Adrenal gland (tissue), 12 donors: ENCODE results near the gene SDHAF1. TPM values are rescaled to one million over a fixed set of nuclear protein-coding genes. Genes with fewer than 3 reads are reported as not detected.

Experiments used
- DNase-seq, 7 donors: peaks; one replicate each; pipeline ENCODE4 v3.0.0-alpha.2; 2019 to 2020
- H3K27ac ChIP-seq, 5 donors: fragments of 200-600 bp; sonication (generic) in 4 of 5; 1 replicate in 3 of 5; 2 replicates in 2 of 5; pipeline versions ENCODE4 v1.5.1 to v1.8.0; 2016 to 2020; ENCODE audit warnings: mild to moderate bottlenecking in 1 of 5
- H3K27me3 ChIP-seq: fragments of 200-600 bp; 2 replicates; pipeline ENCODE4 v1.8.0; 2021
- H3K36me3 ChIP-seq, 2 donors: fragments of 200-600 bp; replicated peaks in 1 of 2; 1 replicate in 1 of 2; 2 replicates in 1 of 2; pipeline versions ENCODE4 v1.5.1 to v1.8.0; 2018 to 2022
- H3K4me1 ChIP-seq, 2 donors: fragments of 200-600 bp; replicated peaks in 1 of 2; 1 replicate in 1 of 2; 2 replicates in 1 of 2; pipeline versions ENCODE4 v1.5.1 to v1.8.0; 2018 to 2021
- H3K4me3 ChIP-seq, 4 donors: fragments of 200-600 bp; sonication (generic) in 3 of 4; one replicate each; pipeline ENCODE4 v1.5.1; 2016 to 2018
- H3K9me3 ChIP-seq, 3 donors: fragments of 200-600 bp; sonication (generic) in 1 of 3; replicated peaks in 1 of 3; 1 replicate in 2 of 3; 2 replicates in 1 of 3; pipeline versions ENCODE4 v1.5.1 to v1.8.0; 2016 to 2021
- POLR2A ChIP-seq, 2 donors: fragments of 450-650 bp; IDR thresholded peaks; one replicate each; pipeline ENCODE4 v1.6.1; 2017; ENCODE audit warnings: antibody characterized with exemption in 2 of 2, mild to moderate bottlenecking in 2 of 2, moderate library complexity in 1 of 2
- whole genome bisulfite sequencing, 4 donors: extraction: QIAGEN DNeasy Blood & Tissue Kit in 2 of 4; methylation state at CpG; one replicate each; pipeline versions ENCODE4 v1.1.5 to v1.1.7; 2013 to 2017; 5-methylcytosine and 5-hydroxymethylcytosine counted together
- intact Hi-C, 2 donors: fragments of 100-400 bp; cut with DNase I; formaldehyde crosslinking; loops; one replicate each; pipeline versions ENCODE4 v1.14.1 to v1.15.0; 2022 to 2023
- polyA plus RNA-seq, 3 donors: library from polyadenylated mRNA; stranded (reverse); fragments of 200-250 nt in 2 of 3; fragments of 350-450 nt in 1 of 3; fragmentation: Illumina TruSeq in 1 of 3; extraction: RNeasy Lipid Tissue Mini Kit (QIAGEN cat#74804) in 1 of 3; gene quantifications; one replicate each; pipeline ENCODE4 v1.2.3, GENCODE V29; 2013 to 2014
- small RNA-seq, 2 donors: library from RNA; depleted of rRNA; stranded (forward); fragments of <200 nt; gene quantifications; one replicate each; pipeline ENCODE3, GENCODE V24; 2016
- total RNA-seq, 9 donors: library from RNA; depleted of rRNA in 4 of 9; stranded (reverse); fragments of >200 nt in 4 of 9; fragments of 120-200 nt in 1 of 9; fragmentation: NEBNext Ultra II Directional in 1 of 9; extraction: Animal tissue kit (Norgen Biotek cat#: 25700) in 1 of 9; gene quantifications; one replicate each; pipeline versions ENCODE4 v1.1.0 to v1.2.4, GENCODE V29; 2013 to 2023
- TF ChIP-seq, protein P1 (sequence below), 6 experiments: fragments of 450-650 bp in 4 of 6; fragments of 200-600 bp in 2 of 6; sonication (generic) in 1 of 6; IDR thresholded peaks; 1 replicate in 5 of 6; 2 replicates in 1 of 6; pipeline versions ENCODE4 v1.5.1 to v1.8.0; 2016 to 2021; ENCODE audit warnings: antibody characterized with exemption in 6 of 6, mild to moderate bottlenecking in 2 of 6, moderate library complexity in 1 of 6
- donor health status: healthy with polysubstance abuse.
- donor health status: Bipolar disorder and iron deficiency.
- donor health status: DM: yes; HTN: yes; CAD: no.
- donor health status: DM: no; HTN: no; CAD: no.
- donor health status: DM: no; HTN: no; CAD: no.
- donor health status: DM: yes; HTN: yes; CAD: no.

Gene SDHAF1
- total and polyA plus RNA-seq, 12 donors, result 13.7 to 68.9 (median 23.3) TPM

DNA sequence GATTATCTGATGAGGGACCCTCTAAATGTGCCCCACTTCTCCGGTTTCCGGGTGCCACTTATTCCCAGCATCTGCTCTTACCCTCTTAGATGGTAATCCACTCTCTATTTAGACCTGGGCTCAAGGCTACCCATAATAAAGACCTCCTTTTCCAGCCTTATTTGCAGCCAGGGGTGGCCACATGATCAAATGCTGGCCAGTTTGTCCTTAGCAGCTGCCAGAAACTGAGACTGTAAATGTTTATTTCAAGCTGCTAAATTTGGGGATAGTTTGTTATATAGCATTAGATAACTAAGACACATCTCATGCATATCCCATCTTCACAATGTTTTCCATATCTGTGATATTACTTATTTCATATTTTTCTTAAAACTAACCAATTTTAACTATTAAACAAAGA is 49.0 kb downstream of the SDHAF1 start:
- 94 to 98% (median 96%) methylated on average over 2 of the region's 2 CpGs for WGBS, 4 donors
- H3K4me3 ChIP-seq, result no peak overlapping the region
- no peaks in the 10 kb centered on the region for H3K36me3 ChIP-seq
- no peaks in the 10 kb centered on the region for H3K27me3 ChIP-seq
- H3K9me3 ChIP-seq, result no peaks in the 10 kb centered on the region
- DNase-seq, result no peak
- intact Hi-C loops, result no loop called here
- TF ChIP-seq POLR2A (IDR thresholded peaks at IDR 0.05), result no peak
- TF ChIP-seq, protein P1, sequence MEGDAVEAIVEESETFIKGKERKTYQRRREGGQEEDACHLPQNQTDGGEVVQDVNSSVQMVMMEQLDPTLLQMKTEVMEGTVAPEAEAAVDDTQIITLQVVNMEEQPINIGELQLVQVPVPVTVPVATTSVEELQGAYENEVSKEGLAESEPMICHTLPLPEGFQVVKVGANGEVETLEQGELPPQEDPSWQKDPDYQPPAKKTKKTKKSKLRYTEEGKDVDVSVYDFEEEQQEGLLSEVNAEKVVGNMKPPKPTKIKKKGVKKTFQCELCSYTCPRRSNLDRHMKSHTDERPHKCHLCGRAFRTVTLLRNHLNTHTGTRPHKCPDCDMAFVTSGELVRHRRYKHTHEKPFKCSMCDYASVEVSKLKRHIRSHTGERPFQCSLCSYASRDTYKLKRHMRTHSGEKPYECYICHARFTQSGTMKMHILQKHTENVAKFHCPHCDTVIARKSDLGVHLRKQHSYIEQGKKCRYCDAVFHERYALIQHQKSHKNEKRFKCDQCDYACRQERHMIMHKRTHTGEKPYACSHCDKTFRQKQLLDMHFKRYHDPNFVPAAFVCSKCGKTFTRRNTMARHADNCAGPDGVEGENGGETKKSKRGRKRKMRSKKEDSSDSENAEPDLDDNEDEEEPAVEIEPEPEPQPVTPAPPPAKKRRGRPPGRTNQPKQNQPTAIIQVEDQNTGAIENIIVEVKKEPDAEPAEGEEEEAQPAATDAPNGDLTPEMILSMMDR (IDR thresholded peaks at IDR 0.05), result no peak
- no peak overlapping the region for H3K27ac ChIP-seq
- no peaks in the 10 kb centered on the region for H3K4me1 ChIP-seq

Small RNAs within 50 kb of the gene (small RNA-seq; reads per million reads assigned to genes)
- gene AF038458.1, result 0 reads per million in 2 donors

Other genes starting within 250 kb of the SDHAF1 start
- gene U2AF1L4, start 249.8 kb upstream of the SDHAF1 start, total RNA-seq, result 10 to 100 TPM; 14.8 to 55.0 (median 32.7) TPM
- gene U2AF1L4, start 249.8 kb upstream of the SDHAF1 start, polyA plus RNA-seq, result 100 to 1,000 TPM in 2 of 3 donors, 10 to 100 TPM in 1; 30.3 to 255 (median 104) TPM
- gene PSENEN, start 249.5 kb upstream of the SDHAF1 start, total RNA-seq, result 100 to 1,000 TPM in 1 of 9 donors, 10 to 100 TPM in 8; 29.5 to 149 (median 71.0) TPM
- gene PSENEN, start 249.5 kb upstream of the SDHAF1 start, polyA plus RNA-seq, result 100 to 1,000 TPM in 2 of 3 donors, 10 to 100 TPM in 1; 93.1 to 230 (median 174) TPM
- 10 to 100 TPM in 8 of 9 donors, 1 to 10 TPM in 1; 6.0 to 28.2 (median 12.5) TPM for gene LIN37, start 246.6 kb upstream of the SDHAF1 start, total RNA-seq
- gene LIN37, start 246.6 kb upstream of the SDHAF1 start, polyA plus RNA-seq, result 100 to 1,000 TPM in 1 of 3 donors, 10 to 100 TPM in 2; 11.3 to 137 (median 75.9) TPM
- gene HSPB6, start 238.2 kb upstream of the SDHAF1 start, total RNA-seq, result 100 to 1,000 TPM in 7 of 9 donors, 10 to 100 TPM in 2; 21.1 to 431 (median 164) TPM
- 100 to 1,000 TPM; 524 to 932 (median 718) TPM for gene HSPB6, start 238.2 kb upstream of the SDHAF1 start, polyA plus RNA-seq
- gene PROSER3, start 237.0 kb upstream of the SDHAF1 start, total RNA-seq, result 10 to 100 TPM in 5 of 9 donors, 1 to 10 TPM in 4; 4.4 to 18.5 (median 10.2) TPM
- gene PROSER3, start 237.0 kb upstream of the SDHAF1 start, polyA plus RNA-seq, result 10 to 100 TPM in 2 of 3 donors, 1 to 10 TPM in 1; 7.0 to 27.3 (median 14.7) TPM
- 10 to 100 TPM in 3 of 9 donors, 1 to 10 TPM in 5, under 1 TPM in 1; 0.54 to 30.9 (median 5.4) TPM for gene ARHGAP33, start 219.6 kb upstream of the SDHAF1 start, total RNA-seq
- 10 to 100 TPM in 2 of 3 donors, 1 to 10 TPM in 1; 1.2 to 90.3 (median 27.9) TPM for gene ARHGAP33, start 219.6 kb upstream of the SDHAF1 start, polyA plus RNA-seq
- gene PRODH2, start 182.3 kb upstream of the SDHAF1 start, total RNA-seq, result under 1 TPM in 1 of 9 donors, not detected in 8; 0.46 TPM
- gene PRODH2, start 182.3 kb upstream of the SDHAF1 start, polyA plus RNA-seq, result under 1 TPM in 1 of 3 donors, not detected in 2; 0.07 TPM
- gene NPHS1, start 142.7 kb upstream of the SDHAF1 start, total RNA-seq, result under 1 TPM in 1 of 9 donors, not detected in 8; 0.31 TPM
- gene NPHS1, start 142.7 kb upstream of the SDHAF1 start, polyA plus RNA-seq, result not detected
- under 1 TPM in 4 of 9 donors, not detected in 5; 0.06 to 0.32 (median 0.11) TPM for gene KIRREL2, start 138.3 kb upstream of the SDHAF1 start, total RNA-seq
- under 1 TPM; 0.03 to 0.24 (median 0.15) TPM for gene KIRREL2, start 138.3 kb upstream of the SDHAF1 start, polyA plus RNA-seq
- gene APLP1, start 126.6 kb upstream of the SDHAF1 start, total RNA-seq, result 10 to 100 TPM in 4 of 9 donors, 1 to 10 TPM in 5; 1.0 to 68.7 (median 8.6) TPM
- gene APLP1, start 126.6 kb upstream of the SDHAF1 start, polyA plus RNA-seq, result 100 to 1,000 TPM in 1 of 3 donors, 10 to 100 TPM in 2; 77.4 to 278 (median 89.7) TPM
- gene NFKBID, start 94.6 kb upstream of the SDHAF1 start, total RNA-seq, result 10 to 100 TPM in 2 of 9 donors, 1 to 10 TPM in 7; 1.7 to 10.8 (median 6.7) TPM
- 10 to 100 TPM in 2 of 3 donors, 1 to 10 TPM in 1; 1.5 to 18.9 (median 14.7) TPM for gene NFKBID, start 94.6 kb upstream of the SDHAF1 start, polyA plus RNA-seq
- 10 to 100 TPM in 5 of 9 donors, 1 to 10 TPM in 3, not detected in 1; 3.1 to 24.3 (median 10.3) TPM for gene HCST, start 92.7 kb upstream of the SDHAF1 start, total RNA-seq
- 10 to 100 TPM in 2 of 3 donors, 1 to 10 TPM in 1; 2.8 to 97.2 (median 41.4) TPM for gene HCST, start 92.7 kb upstream of the SDHAF1 start, polyA plus RNA-seq
- 100 to 1,000 TPM in 7 of 9 donors, 10 to 100 TPM in 2; 11.8 to 323 (median 138) TPM for gene TYROBP, start 86.9 kb upstream of the SDHAF1 start, total RNA-seq
- 100 to 1,000 TPM in 2 of 3 donors, 10 to 100 TPM in 1; 83.9 to 291 (median 290) TPM for gene TYROBP, start 86.9 kb upstream of the SDHAF1 start, polyA plus RNA-seq
- gene LRFN3, start 58.8 kb upstream of the SDHAF1 start, total RNA-seq, result 10 to 100 TPM in 7 of 9 donors, 1 to 10 TPM in 2; 1.7 to 23.3 (median 15.5) TPM
- 1 to 10 TPM; 3.7 to 8.4 (median 7.1) TPM for gene LRFN3, start 58.8 kb upstream of the SDHAF1 start, polyA plus RNA-seq
- gene SYNE4, start 13.6 kb downstream of the SDHAF1 start, total RNA-seq, result under 1 TPM in 6 of 9 donors, not detected in 3; 0.14 to 0.53 (median 0.45) TPM
- gene SYNE4, start 13.6 kb downstream of the SDHAF1 start, polyA plus RNA-seq, result 1 to 10 TPM in 1 of 3 donors, under 1 TPM in 2; 0.18 to 3.0 (median 0.67) TPM
- gene ALKBH6, start 19.0 kb downstream of the SDHAF1 start, total RNA-seq, result 10 to 100 TPM; 16.8 to 30.6 (median 23.7) TPM
- gene ALKBH6, start 19.0 kb downstream of the SDHAF1 start, polyA plus RNA-seq, result 10 to 100 TPM; 18.5 to 39.8 (median 39.2) TPM
- gene CLIP3, start 37.7 kb downstream of the SDHAF1 start, total RNA-seq, result 10 to 100 TPM in 2 of 9 donors, 1 to 10 TPM in 7; 1.3 to 12.5 (median 6.4) TPM
- gene CLIP3, start 37.7 kb downstream of the SDHAF1 start, polyA plus RNA-seq, result 10 to 100 TPM in 2 of 3 donors, 1 to 10 TPM in 1; 8.3 to 20.1 (median 12.6) TPM
- 10 to 100 TPM in 3 of 9 donors, 1 to 10 TPM in 6; 3.2 to 15.9 (median 7.5) TPM for gene THAP8, start 59.1 kb downstream of the SDHAF1 start, total RNA-seq
- gene THAP8, start 59.1 kb downstream of the SDHAF1 start, polyA plus RNA-seq, result 1 to 10 TPM; 3.2 to 6.0 (median 3.4) TPM
- gene WDR62, start 59.7 kb downstream of the SDHAF1 start, total RNA-seq, result 1 to 10 TPM in 2 of 9 donors, under 1 TPM in 6, not detected in 1; 0.12 to 2.0 (median 0.69) TPM
- gene WDR62, start 59.7 kb downstream of the SDHAF1 start, polyA plus RNA-seq, result 1 to 10 TPM in 1 of 3 donors, under 1 TPM in 2; 0.33 to 1.0 (median 0.77) TPM
- gene OVOL3, start 116.0 kb downstream of the SDHAF1 start, total RNA-seq, result not detected
- not detected for gene OVOL3, start 116.0 kb downstream of the SDHAF1 start, polyA plus RNA-seq
- gene POLR2I, start 119.7 kb downstream of the SDHAF1 start, total RNA-seq, result 10 to 100 TPM; 38.0 to 88.3 (median 74.9) TPM
- gene POLR2I, start 119.7 kb downstream of the SDHAF1 start, polyA plus RNA-seq, result 100 to 1,000 TPM in 1 of 3 donors, 10 to 100 TPM in 2; 58.5 to 127 (median 69.9) TPM
- 100 to 1,000 TPM in 7 of 9 donors, 10 to 100 TPM in 2; 88.8 to 233 (median 126) TPM for gene TBCB, start 120.3 kb downstream of the SDHAF1 start, total RNA-seq
- gene TBCB, start 120.3 kb downstream of the SDHAF1 start, polyA plus RNA-seq, result 100 to 1,000 TPM; 124 to 230 (median 201) TPM
- gene CAPNS1, start 144.9 kb downstream of the SDHAF1 start, total RNA-seq, result 100 to 1,000 TPM in 8 of 9 donors, 10 to 100 TPM in 1; 94.8 to 762 (median 298) TPM
- 100 to 1,000 TPM; 740 to 916 (median 745) TPM for gene CAPNS1, start 144.9 kb downstream of the SDHAF1 start, polyA plus RNA-seq
- gene COX7A1, start 157.3 kb downstream of the SDHAF1 start, total RNA-seq, result 100 to 1,000 TPM in 4 of 9 donors, 10 to 100 TPM in 5; 20.4 to 163 (median 71.4) TPM
- 100 to 1,000 TPM in 2 of 3 donors, 10 to 100 TPM in 1; 31.3 to 232 (median 187) TPM for gene COX7A1, start 157.3 kb downstream of the SDHAF1 start, polyA plus RNA-seq
- 1 to 10 TPM; 2.0 to 7.5 (median 4.1) TPM for gene ZNF565, start 219.5 kb downstream of the SDHAF1 start, total RNA-seq
- 1 to 10 TPM; 3.1 to 4.7 (median 3.5) TPM for gene ZNF565, start 219.5 kb downstream of the SDHAF1 start, polyA plus RNA-seq
- gene ZNF146, start 219.9 kb downstream of the SDHAF1 start, total RNA-seq, result 100 to 1,000 TPM in 1 of 9 donors, 10 to 100 TPM in 8; 23.1 to 128 (median 41.0) TPM
- 10 to 100 TPM; 20.7 to 62.5 (median 22.4) TPM for gene ZNF146, start 219.9 kb downstream of the SDHAF1 start, polyA plus RNA-seq